HCT116 (cell line): Measurements from ENCODE around the gene KCNE5. TPM values are rescaled to one million over a fixed set of nuclear protein-coding genes. Genes with fewer than 3 reads are reported as not detected.

Experiments used
- ATAC-seq: fragments of 200-7000 bp; cut with Tn5 transposase; 2 replicates; pipeline ENCODE4 v1.9.1; 2020; ENCODE audit warnings: mild to moderate bottlenecking, moderate library complexity
- BruUV-seq: library from RNA; stranded (reverse); fragments of 400-500 nt; replicated peaks from 2 replicates; lab custom pipeline; 2021; lab: Mats Ljungman, UMichigan
- CTCF ChIA-PET: fragments of 300-600 bp; sonication (Branson Sonifier 250); formaldehyde crosslinking; loops from one replicate; lab custom pipeline; 2021; ENCODE audit warnings: antibody characterized with exemption; lab: Charles Lee
- POLR2A ChIA-PET: fragments of 300-600, 350-600 bp; sonication (Branson Sonifier 250); formaldehyde crosslinking; loops from one replicate; lab custom pipeline; 2021; ENCODE audit warnings: antibody characterized with exemption; lab: Charles Lee
- RAD21 ChIA-PET, 2 experiments: fragments of 300-600 bp; sonication (Branson Sonifier 250); formaldehyde crosslinking; loops; one replicate each; lab custom pipeline; 2023; ENCODE audit warnings: low total read pairs in 2 of 2; ENCODE audit not compliant: uncharacterized antibody in 2 of 2, unreplicated experiment in 2 of 2, low non-redundant PET in 1 of 2; lab: Charles Lee
- DNase-seq: peaks from one replicate; pipeline ENCODE4 v3.0.0-alpha.2; 2010; ENCODE audit warnings: low read depth, low spot score
- H2AFZ ChIP-seq: fragments of 200-600 bp; shearing (Covaris generic), sonication (generic); 2 replicates; pipeline ENCODE4 v1.6.1; 2017; ENCODE audit warnings: low read depth, mixed run types, mixed read lengths, antibody characterized with exemption, low read length; ENCODE audit not compliant: poor library complexity, severe bottlenecking
- H3K27ac ChIP-seq: 2 replicates; pipeline ENCODE4 v1.5.1; 2012; ENCODE audit warnings: low read depth, low read length
- H3K27me3 ChIP-seq: fragments of 200-600 bp; sonication (generic); 2 replicates; pipeline ENCODE4 v1.6.1; 2016; ENCODE audit warnings: mixed run types, low read length, mixed read lengths; ENCODE audit not compliant: insufficient read depth
- H3K36me3 ChIP-seq, 2 experiments: fragments of 200-500 bp in 1 of 2; fragments of 200-600 bp in 1 of 2; sonication (Bioruptor generic) in 1 of 2; sonication (generic) in 1 of 2; 2 replicates each; pipeline versions ENCODE4 v1.5.1 to v1.6.1; 2014 to 2016; ENCODE audit warnings: low read length in 2 of 2, inconsistent platforms in 1 of 2, mixed read lengths in 1 of 2, mixed run types in 1 of 2; ENCODE audit not compliant: insufficient read depth in 2 of 2, control insufficient read depth in 1 of 2
- H3K4me1 ChIP-seq, 2 experiments: fragments of 200-600 bp in 1 of 2; sonication (generic) in 1 of 2; 2 replicates each; pipeline versions ENCODE4 v1.5.1 to v1.6.1; 2012 to 2017; ENCODE audit warnings: low read length in 2 of 2, inconsistent platforms in 1 of 2, mild to moderate bottlenecking in 1 of 2, mixed read lengths in 1 of 2, mixed run types in 1 of 2, moderate library complexity in 1 of 2; ENCODE audit not compliant: insufficient read depth in 2 of 2, control insufficient read depth in 1 of 2
- H3K4me2 ChIP-seq: fragments of 200-600 bp; sonication (generic); 2 replicates; pipeline ENCODE4 v1.6.1; 2017; ENCODE audit warnings: mixed run types, low read length, mixed read lengths
- H3K4me3 ChIP-seq, 2 experiments: fragments of 200-600 bp in 1 of 2; sonication (generic) in 1 of 2; replicated peaks in 1 of 2; 2 replicates each; pipeline ENCODE4 v1.5.1; 2011 to 2016; ENCODE audit warnings: low read length in 2 of 2, control low read depth in 1 of 2, low read depth in 1 of 2, mild to moderate bottlenecking in 1 of 2, mixed read lengths in 1 of 2, mixed run types in 1 of 2
- H3K79me2 ChIP-seq: fragments of 200-600 bp; sonication (generic); 2 replicates; pipeline ENCODE4 v1.6.1; 2017; ENCODE audit warnings: mild to moderate bottlenecking, mixed run types, low read length, moderate library complexity, mixed read lengths; ENCODE audit not compliant: insufficient read depth
- H3K9ac ChIP-seq: fragments of 200-600 bp; sonication (generic); 2 replicates; pipeline ENCODE4 v1.6.1; 2016; ENCODE audit warnings: low read length, mixed read lengths
- H3K9me2 ChIP-seq: fragments of 200-600 bp; sonication (generic), shearing (Covaris generic); 2 replicates; pipeline ENCODE4 v1.6.1; 2017; ENCODE audit warnings: mixed run types, mild to moderate bottlenecking, moderate library complexity; ENCODE audit not compliant: insufficient read depth
- H3K9me3 ChIP-seq, 2 experiments: fragments of 200-500 bp in 1 of 2; fragments of 200-600 bp in 1 of 2; sonication (Bioruptor generic) in 1 of 2; sonication (generic) in 1 of 2; 2 replicates each; pipeline ENCODE4 v1.6.1; 2014 to 2017; ENCODE audit warnings: low read length in 2 of 2, mixed read lengths in 2 of 2, inconsistent platforms in 1 of 2, low read depth in 1 of 2, mild to moderate bottlenecking in 1 of 2, mixed run types in 1 of 2, moderate library complexity in 1 of 2; ENCODE audit not compliant: control insufficient read depth in 1 of 2, insufficient read depth in 1 of 2
- H4K20me1 ChIP-seq: fragments of 200-600 bp; sonication (generic), shearing (Covaris generic); 2 replicates; pipeline ENCODE4 v1.6.1; 2017; ENCODE audit warnings: mixed run types, mild to moderate bottlenecking, moderate library complexity; ENCODE audit not compliant: insufficient read depth
- ATF3 ChIP-seq: IDR thresholded peaks from 2 replicates; pipeline ENCODE4 v1.6.1; 2012
- CEBPB ChIP-seq: IDR thresholded peaks from 2 replicates; pipeline ENCODE4 v1.6.1; 2012; ENCODE audit warnings: low read depth
- CTCF ChIP-seq, 3 experiments: fragments of 200-600 bp in 1 of 3; sonication (generic) in 1 of 3; IDR thresholded peaks in 2 of 3; conservative IDR thresholded peaks in 1 of 3; 2 replicates each; pipeline ENCODE4 v1.5.1; 2012 to 2017; ENCODE audit warnings: low read depth in 2 of 3, low read length in 2 of 3, antibody characterized with exemption in 1 of 3, borderline replicate concordance in 1 of 3, control low read depth in 1 of 3, mild to moderate bottlenecking in 1 of 3, mixed read lengths in 1 of 3, mixed run types in 1 of 3, moderate library complexity in 1 of 3; ENCODE audit not compliant: insufficient read depth in 1 of 3
- EGR1 ChIP-seq: IDR thresholded peaks from 2 replicates; pipeline ENCODE4 v1.6.1; 2012; ENCODE audit warnings: low read depth
- ELF1 ChIP-seq: IDR thresholded peaks from 2 replicates; pipeline ENCODE4 v1.6.1; 2012; ENCODE audit warnings: low read depth, borderline replicate concordance
- EZH2phosphoT487 ChIP-seq: fragments of 200-600 bp; IDR thresholded peaks from 2 replicates; pipeline ENCODE4 v1.6.1; 2018; ENCODE audit warnings: antibody characterized with exemption, borderline replicate concordance
- JUND ChIP-seq: IDR thresholded peaks from 2 replicates; pipeline ENCODE4 v1.6.1; 2012
- MAX ChIP-seq: IDR thresholded peaks from 2 replicates; pipeline ENCODE4 v1.6.1; 2012
- REST ChIP-seq: IDR thresholded peaks from 2 replicates; pipeline ENCODE4 v1.6.1; 2012; ENCODE audit warnings: low read depth
- SP1 ChIP-seq: IDR thresholded peaks from 2 replicates; pipeline ENCODE4 v1.6.1; 2012; ENCODE audit warnings: low read depth
- TCF7L2 ChIP-seq: IDR thresholded peaks from 2 replicates; pipeline ENCODE4 v1.7.0; 2011; ENCODE audit warnings: borderline replicate concordance, inconsistent platforms; ENCODE audit not compliant: insufficient read depth, insufficient read length; ENCODE audit errors: extremely low read depth
- YY1 ChIP-seq: IDR thresholded peaks from 2 replicates; pipeline ENCODE4 v1.6.1; 2011; ENCODE audit warnings: low read length, low read depth, moderate library complexity, mild to moderate bottlenecking; ENCODE audit not compliant: insufficient replicate concordance; ENCODE audit errors: extremely low read depth
- intact Hi-C: fragments of 100-400 bp; cut with micrococcal nuclease; formaldehyde crosslinking; loops from 2 replicates; pipeline ENCODE4 v1.10.0; 2022
- total RNA-seq: library from RNA; stranded (reverse); gene quantifications from one replicate; pipeline ENCODE4 v1.2.1, GENCODE V29; 2021; ENCODE audit not compliant: unreplicated experiment

Gene KCNE5
- total RNA-seq, 1 experiment from 2014 or later = not detected

- Histone ChIP-seq H3K4me2 (no peak overlapping the region), H3K79me2 (no peaks in the 10 kb centered on the region), H3K27ac (no peak overlapping the region)
- ChIA-PET RAD21 (no interaction called here), CTCF (interaction anchor here (1.0 kb wide), 1 partner anchor 25 kb away, joined by 3 read pairs; no protein-coding TSS in a partner anchor)
- DNase-seq = no peak
- intact Hi-C loops = no loop called here
- no TSS peak for BruUV-seq
- TF ChIP-seq REST (no peak), YY1 (no peak), CEBPB (no peak)
- TF ChIP-seq, all 23 proteins: peak for 0
- Histone ChIP-seq H3K27me3 (no peaks in the 10 kb centered on the region), H3K4me3 (no peak overlapping the region), H4K20me1 (no peaks in the 10 kb centered on the region), H3K9me2 (no peaks in the 10 kb centered on the region), H3K9me3 (no peaks in the 10 kb centered on the region), H3K36me3 (peaks cover 0 to 6% of the 10 kb centered on the region in 2 experiments; a peak in 2 of 4 replicates), H3K4me1 (no peaks in the 10 kb centered on the region), H3K9ac (no peak overlapping the region), H2AFZ (no peak overlapping the region)
- ATAC-seq = no peak
- POLR2A ChIA-PET = no interaction called here
These were observed 35.6 kb upstream of the KCNE5 start for GRCh38 chrX:109660435-109661143.

GRCh38 chrX:109658391-109658790 lies 33.4 kb upstream of the KCNE5 start:
- ATAC-seq (no peak), DNase-seq (no peak)
- no peaks in the 10 kb centered on the region for H3K79me2 ChIP-seq
- H3K9me3 ChIP-seq = no peaks in the 10 kb centered on the region
- H4K20me1 ChIP-seq = no peaks in the 10 kb centered on the region
- ChIA-PET CTCF (no interaction called here), RAD21 (no interaction called here), POLR2A (no interaction called here)
- H3K4me1 ChIP-seq = no peaks in the 10 kb centered on the region
- no TSS peak for BruUV-seq
- intact Hi-C loops = no loop called here
- H3K4me3 ChIP-seq = no peak overlapping the region
- H3K36me3 ChIP-seq = peaks cover 0 to 6% of the 10 kb centered on the region in 2 experiments; a peak in 2 of 4 replicates
- no peak overlapping the region for H3K4me2 ChIP-seq
- H3K27ac ChIP-seq = no peak overlapping the region
- no peak overlapping the region for H2AFZ ChIP-seq
- no peaks in the 10 kb centered on the region for H3K27me3 ChIP-seq
- no peak overlapping the region for H3K9ac ChIP-seq
- H3K9me2 ChIP-seq = no peaks in the 10 kb centered on the region
- no peak for TF ChIP-seq JUND
- TF ChIP-seq ATF3 = no peak
- no peak for TF ChIP-seq SP1
- no peak for TF ChIP-seq CEBPB
- no peak for TF ChIP-seq ELF1
- no peak for TF ChIP-seq CTCF (IDR thresholded peaks at IDR 0.05 in 2 of 3, conservative IDR thresholded peaks at IDR 0.05 in 1 of 3; ENCODE audit: borderline replicate concordance in 1 of 3, insufficient read depth in 1 of 3, low read depth in 2 of 3, low read length in 2 of 3)
- TF ChIP-seq MAX = no peak
- TF ChIP-seq TCF7L2 = no peak
- TF ChIP-seq YY1 = no peak
- no peak for TF ChIP-seq EGR1
- no peak for TF ChIP-seq EZH2phosphoT487
